NB4 (cell line): ENCODE measurements around the gene DNAJC21.

Source experiments
- CTCF ChIP-seq: IDR thresholded peaks from one replicate; pipeline ENCODE4 v1.5.1; 2012; ENCODE audit warnings: low read depth, low read length
- MYC ChIP-seq: IDR thresholded peaks from 2 replicates; pipeline ENCODE4 v1.6.1; 2011; ENCODE audit warnings: low read depth, low read length

- no peak for TF ChIP-seq CTCF
- TF ChIP-seq MYC = no peak
Observed at GRCh38 chr5:34968258-34968657, 38.9 kb downstream of the DNAJC21 start.
